ENCODE measurements around the gene SLC29A1. TPM values are rescaled to one million over a fixed set of nuclear protein-coding genes. Genes with fewer than 3 reads are reported as not detected.

The SLC29A1 gene
- total RNA-seq, 3 donors from 2014 or later = 106 to 140 (median 110) TPM

GRCh38 chr6:44221961-44222335 is 1.4 kb upstream of the SLC29A1 start:
- intact Hi-C loops (cut with DNase I; ENCODE audit: low total_unique reads) = no loop called here

GRCh38 chr6:44222486-44223318 is 693 bp upstream of the SLC29A1 start:
- H3K36me3 ChIP-seq = no peaks in the 10 kb centered on the region
- intact Hi-C loops (cut with DNase I; ENCODE audit: low total_unique reads) = no loop called here
- peak overlapping the region; percentile 98 to 99 for H3K27ac ChIP-seq
- no peaks in the 10 kb centered on the region for H3K27me3 ChIP-seq
- TF ChIP-seq POLR2AphosphoS5 (IDR thresholded peaks at IDR 0.05) (peak in 1 of 3 donors; percentile 4), POLR2A (IDR thresholded peaks at IDR 0.05) (no peak)
- no peak for DNase-seq (ENCODE audit: low spot score in 2 of 2)
- no peaks in the 10 kb centered on the region for H3K9me3 ChIP-seq
- peaks cover 8 to 48% of the 10 kb centered on the region in 2 donors for H3K4me1 ChIP-seq
- H3K4me3 ChIP-seq = peak overlapping the region; percentile 68 to 81 (median 75)

More at GRCh38 chr6:44221961-44222335, 1.4 kb upstream of the SLC29A1 start:
- no peak for TF ChIP-seq CTCF (IDR thresholded peaks at IDR 0.05)
- no peak for TF ChIP-seq POLR2AphosphoS5 (IDR thresholded peaks at IDR 0.05)
- TF ChIP-seq POLR2A (IDR thresholded peaks at IDR 0.05) = no peak
- Histone ChIP-seq H3K36me3 (no peaks in the 10 kb centered on the region), H3K4me3 (peak overlapping the region; percentile 68 to 81 (median 75)), H3K27me3 (no peaks in the 10 kb centered on the region), H3K4me1 (peaks cover 10 to 40% of the 10 kb centered on the region in 2 donors), H3K27ac (peak overlapping the region; percentile 98 to 99), H3K9me3 (no peaks in the 10 kb centered on the region)
- DNase-seq (ENCODE audit: low spot score in 2 of 2) = no peak

GRCh38 chr6:44224029-44224964 is 902 bp downstream of the SLC29A1 start:
- DNase-seq (ENCODE audit: low spot score in 2 of 2) = no peak
- intact Hi-C loops (cut with DNase I; ENCODE audit: low total_unique reads) = no loop called here
- TF ChIP-seq POLR2AphosphoS5 (IDR thresholded peaks at IDR 0.05) (no peak), CTCF (IDR thresholded peaks at IDR 0.05) (no peak), POLR2A (IDR thresholded peaks at IDR 0.05) (no peak)

GRCh38 chr6:44224965-44225305 is 1.5 kb downstream of the SLC29A1 start:
- no peaks in the 10 kb centered on the region for H3K27me3 ChIP-seq
- no peaks in the 10 kb centered on the region for H3K36me3 ChIP-seq
- intact Hi-C loops (cut with DNase I; ENCODE audit: low total_unique reads) = no loop called here
- peaks cover 14 to 50% of the 10 kb centered on the region in 2 donors for H3K4me1 ChIP-seq
- no peaks in the 10 kb centered on the region for H3K9me3 ChIP-seq
- peak overlapping the region in 2 of 3 donors; percentile 75 to 81 for H3K4me3 ChIP-seq
- TF ChIP-seq CTCF (IDR thresholded peaks at IDR 0.05) (no peak), POLR2A (IDR thresholded peaks at IDR 0.05) (no peak), POLR2AphosphoS5 (IDR thresholded peaks at IDR 0.05) (no peak)
- H3K27ac ChIP-seq = peak overlapping the region; percentile 98 to 99
- DNase-seq (ENCODE audit: low spot score in 2 of 2) = no peak

More at GRCh38 chr6:44224029-44224964, 902 bp downstream of the SLC29A1 start:
- H3K4me1 ChIP-seq = peaks cover 14 to 54% of the 10 kb centered on the region in 2 donors
- H3K27me3 ChIP-seq = no peaks in the 10 kb centered on the region
- peak overlapping the region; percentile 68 to 81 (median 75) for H3K4me3 ChIP-seq
- H3K27ac ChIP-seq = peak overlapping the region; percentile 98 to 99
- no peaks in the 10 kb centered on the region for H3K9me3 ChIP-seq
- no peaks in the 10 kb centered on the region for H3K36me3 ChIP-seq

- H3K4me3 ChIP-seq = peak overlapping the region in 1 of 3 donors; percentile 43
- no peaks in the 10 kb centered on the region for H3K36me3 ChIP-seq
- H3K27me3 ChIP-seq = no peaks in the 10 kb centered on the region
- H3K27ac ChIP-seq = peak overlapping the region; percentile 98 to 99
- TF ChIP-seq CTCF (IDR thresholded peaks at IDR 0.05) (no peak), POLR2A (IDR thresholded peaks at IDR 0.05) (no peak), POLR2AphosphoS5 (IDR thresholded peaks at IDR 0.05) (no peak)
- DNase-seq (ENCODE audit: low spot score in 2 of 2) = no peak
- H3K9me3 ChIP-seq = no peaks in the 10 kb centered on the region
- intact Hi-C loops (cut with DNase I; ENCODE audit: low total_unique reads) = no loop called here
- H3K4me1 ChIP-seq = peaks cover 14 to 50% of the 10 kb centered on the region in 2 donors
Measured at GRCh38 chr6:44225579-44226325, 2.4 kb downstream of the SLC29A1 start.

Measured in breast epithelium (tissue), 4 donors.